Vagina (tissue), 2 donors: ENCODE data around the gene PSME3IP1. TPM values are rescaled to one million over a fixed set of nuclear protein-coding genes. Genes with fewer than 3 reads are reported as not detected.

Experiments
- DNase-seq, 2 donors: peaks; one replicate each; pipeline ENCODE4 v3.0.0-alpha.2; 2017; ENCODE audit errors: extremely low spot score in 2 of 2
- H3K27ac ChIP-seq: fragments of 200-600 bp; sonication (generic); one replicate; pipeline ENCODE4 v1.5.1; 2019
- H3K27me3 ChIP-seq: fragments of 200-600 bp; sonication (generic); one replicate; pipeline ENCODE4 v1.5.1; 2019
- H3K36me3 ChIP-seq, 2 donors: fragments of 200-600 bp; sonication (generic); one replicate each; pipeline ENCODE4 v1.5.1; 2017 to 2019
- H3K4me1 ChIP-seq: fragments of 200-600 bp; sonication (generic); one replicate; pipeline ENCODE4 v1.5.1; 2019
- H3K4me3 ChIP-seq, 2 donors: fragments of 200-600 bp; sonication (generic); 1 replicate in 1 of 2; 2 replicates in 1 of 2; pipeline ENCODE4 v1.5.1; 2016 to 2019
- H3K9me3 ChIP-seq: fragments of 200-600 bp; sonication (generic); one replicate; pipeline ENCODE4 v1.5.1; 2019
- POLR2A ChIP-seq, 2 donors: fragments of 450-650 bp; IDR thresholded peaks; one replicate each; pipeline ENCODE4 v1.6.1; 2017; ENCODE audit warnings: antibody characterized with exemption in 2 of 2, mild to moderate bottlenecking in 2 of 2, moderate library complexity in 2 of 2
- POLR2AphosphoS5 ChIP-seq, 2 donors: sonication (generic); formaldehyde crosslinking; IDR thresholded peaks; one replicate each; pipeline ENCODE4 v1.9.0; 2017; ENCODE audit warnings: antibody characterized with exemption in 2 of 2, mild to moderate bottlenecking in 2 of 2, low read depth in 1 of 2; ENCODE audit not compliant: insufficient read depth in 1 of 2
- intact Hi-C: fragments of 100-400 bp; cut with DNase I; formaldehyde crosslinking; loops from one replicate; pipeline ENCODE4 v1.15.1; 2023
- total RNA-seq: library from RNA; depleted of rRNA; stranded (reverse); fragments of >200 nt; gene quantifications from one replicate; pipeline ENCODE4 v1.2.3, GENCODE V29; 2016
- TF ChIP-seq, protein P1 (sequence below), 3 experiments: fragments of 450-650 bp in 2 of 3; fragments of 200-600 bp in 1 of 3; sonication (generic) in 1 of 3; IDR thresholded peaks; one replicate each; pipeline ENCODE4 v1.5.1; 2017 to 2019; ENCODE audit warnings: antibody characterized with exemption in 3 of 3, mild to moderate bottlenecking in 2 of 3, moderate library complexity in 2 of 3

PSME3IP1 gene
- total RNA-seq, 1 donor from 2014 or later: 70.5 TPM

DNA sequence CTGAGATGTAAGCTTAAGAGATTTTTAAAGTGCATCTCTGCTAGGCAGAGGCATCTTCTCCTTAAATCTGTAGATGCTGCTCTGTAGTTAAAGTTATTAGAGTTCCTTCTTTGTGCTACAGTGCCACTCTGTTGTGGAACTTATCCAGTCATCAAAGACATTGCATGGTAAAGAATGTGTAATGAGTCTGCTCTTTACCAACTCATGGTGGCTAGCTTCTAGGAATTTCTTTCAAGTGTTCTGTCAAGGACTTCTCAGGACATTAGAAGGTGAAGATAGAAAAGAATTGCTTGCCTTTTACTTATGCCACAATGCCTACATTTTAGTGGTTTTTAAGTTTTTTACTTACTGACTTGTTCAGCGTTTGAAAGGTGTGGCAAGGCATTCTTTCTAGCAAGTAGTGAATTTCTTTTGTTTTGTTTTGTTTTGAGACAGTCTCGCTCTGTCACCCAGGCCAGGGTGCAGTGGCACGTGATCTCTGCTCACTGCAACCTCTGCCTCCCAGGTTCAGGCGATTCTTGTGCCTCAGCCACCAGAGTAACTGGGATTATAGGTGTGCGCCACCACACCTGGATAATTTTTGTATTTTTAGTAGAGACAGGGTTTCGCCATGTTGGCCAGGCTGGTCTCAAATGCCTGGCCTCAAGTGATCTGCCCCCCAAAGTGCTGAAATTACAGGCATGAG lies 39.0 kb upstream of the PSME3IP1 start:
- no peak overlapping the region for H3K4me3 ChIP-seq
- intact Hi-C loops: no loop called here
- no peaks in the 10 kb centered on the region for H3K9me3 ChIP-seq
- no peak for DNase-seq
- peaks cover 0 to 79% of the 10 kb centered on the region in 2 donors for H3K36me3 ChIP-seq
- TF ChIP-seq, protein P1, sequence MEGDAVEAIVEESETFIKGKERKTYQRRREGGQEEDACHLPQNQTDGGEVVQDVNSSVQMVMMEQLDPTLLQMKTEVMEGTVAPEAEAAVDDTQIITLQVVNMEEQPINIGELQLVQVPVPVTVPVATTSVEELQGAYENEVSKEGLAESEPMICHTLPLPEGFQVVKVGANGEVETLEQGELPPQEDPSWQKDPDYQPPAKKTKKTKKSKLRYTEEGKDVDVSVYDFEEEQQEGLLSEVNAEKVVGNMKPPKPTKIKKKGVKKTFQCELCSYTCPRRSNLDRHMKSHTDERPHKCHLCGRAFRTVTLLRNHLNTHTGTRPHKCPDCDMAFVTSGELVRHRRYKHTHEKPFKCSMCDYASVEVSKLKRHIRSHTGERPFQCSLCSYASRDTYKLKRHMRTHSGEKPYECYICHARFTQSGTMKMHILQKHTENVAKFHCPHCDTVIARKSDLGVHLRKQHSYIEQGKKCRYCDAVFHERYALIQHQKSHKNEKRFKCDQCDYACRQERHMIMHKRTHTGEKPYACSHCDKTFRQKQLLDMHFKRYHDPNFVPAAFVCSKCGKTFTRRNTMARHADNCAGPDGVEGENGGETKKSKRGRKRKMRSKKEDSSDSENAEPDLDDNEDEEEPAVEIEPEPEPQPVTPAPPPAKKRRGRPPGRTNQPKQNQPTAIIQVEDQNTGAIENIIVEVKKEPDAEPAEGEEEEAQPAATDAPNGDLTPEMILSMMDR (IDR thresholded peaks at IDR 0.05): no peak
- TF ChIP-seq POLR2AphosphoS5 (IDR thresholded peaks at IDR 0.05; ENCODE audit: insufficient read depth in 1 of 2, low read depth in 1 of 2): no peak
- TF ChIP-seq POLR2A (IDR thresholded peaks at IDR 0.05): no peak
- H3K27ac ChIP-seq: no peak overlapping the region
- H3K27me3 ChIP-seq: no peaks in the 10 kb centered on the region
- no peaks in the 10 kb centered on the region for H3K4me1 ChIP-seq

DNA sequence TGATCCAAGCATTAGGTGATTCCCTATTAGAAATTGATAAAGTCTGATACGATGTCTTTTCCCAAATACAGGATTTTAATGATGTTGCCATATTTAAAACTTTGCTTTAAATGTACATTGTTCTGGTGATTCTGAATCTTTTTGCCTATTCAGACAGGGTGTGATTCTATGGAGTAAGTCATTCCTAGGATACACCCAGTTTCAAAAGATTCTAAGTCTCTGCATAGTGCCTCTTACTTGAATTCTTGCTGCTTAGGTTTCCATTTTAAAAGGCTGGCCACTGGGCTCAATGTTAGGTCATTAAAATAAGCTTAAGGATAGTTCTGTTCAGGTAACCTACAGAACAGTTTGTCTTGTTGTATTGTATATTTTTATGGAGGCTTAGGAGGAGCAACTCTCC lies 37.2 kb upstream of the PSME3IP1 start:
- Histone ChIP-seq H3K4me3 (no peak overlapping the region), H3K9me3 (no peaks in the 10 kb centered on the region), H3K36me3 (peaks cover 0 to 68% of the 10 kb centered on the region in 2 donors), H3K4me1 (no peaks in the 10 kb centered on the region), H3K27ac (no peak overlapping the region), H3K27me3 (no peaks in the 10 kb centered on the region)
- intact Hi-C loops: no loop called here
- DNase-seq: no peak
- TF ChIP-seq POLR2AphosphoS5 (IDR thresholded peaks at IDR 0.05; ENCODE audit: insufficient read depth in 1 of 2, low read depth in 1 of 2): no peak
- TF ChIP-seq POLR2A (IDR thresholded peaks at IDR 0.05): no peak
- TF ChIP-seq, protein P1 (IDR thresholded peaks at IDR 0.05): no peak

DNA sequence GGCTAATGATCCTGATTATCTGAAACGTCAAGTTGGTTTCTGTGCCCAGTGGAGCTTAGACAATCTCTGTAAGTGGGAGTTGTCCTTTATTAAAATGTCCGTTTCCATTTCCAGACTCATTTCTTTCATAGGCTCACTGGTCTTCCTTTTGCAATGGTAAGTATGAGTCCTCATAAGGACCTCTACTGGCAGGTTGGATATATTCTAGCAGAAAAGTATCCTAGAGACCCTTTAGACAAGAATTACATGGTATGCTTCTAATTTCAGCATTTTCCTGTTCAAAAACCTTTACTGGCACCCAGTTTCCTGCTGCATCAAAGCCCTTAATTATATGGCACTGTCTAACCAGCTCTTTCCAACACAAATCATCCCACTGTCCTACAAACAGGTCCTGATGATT lies 31.1 kb upstream of the PSME3IP1 start:
- H3K4me1 ChIP-seq: peaks cover 7% of the 10 kb centered on the region
- no peak overlapping the region for H3K4me3 ChIP-seq
- H3K36me3 ChIP-seq: peaks cover 0 to 74% of the 10 kb centered on the region in 2 donors
- DNase-seq: no peak
- TF ChIP-seq POLR2A (IDR thresholded peaks at IDR 0.05) (no peak), POLR2AphosphoS5 (IDR thresholded peaks at IDR 0.05; ENCODE audit: insufficient read depth in 1 of 2, low read depth in 1 of 2) (no peak)
- TF ChIP-seq, protein P1 (IDR thresholded peaks at IDR 0.05): no peak
- no peak overlapping the region for H3K27ac ChIP-seq
- no peaks in the 10 kb centered on the region for H3K27me3 ChIP-seq
- intact Hi-C loops: no loop called here
- no peaks in the 10 kb centered on the region for H3K9me3 ChIP-seq

DNA sequence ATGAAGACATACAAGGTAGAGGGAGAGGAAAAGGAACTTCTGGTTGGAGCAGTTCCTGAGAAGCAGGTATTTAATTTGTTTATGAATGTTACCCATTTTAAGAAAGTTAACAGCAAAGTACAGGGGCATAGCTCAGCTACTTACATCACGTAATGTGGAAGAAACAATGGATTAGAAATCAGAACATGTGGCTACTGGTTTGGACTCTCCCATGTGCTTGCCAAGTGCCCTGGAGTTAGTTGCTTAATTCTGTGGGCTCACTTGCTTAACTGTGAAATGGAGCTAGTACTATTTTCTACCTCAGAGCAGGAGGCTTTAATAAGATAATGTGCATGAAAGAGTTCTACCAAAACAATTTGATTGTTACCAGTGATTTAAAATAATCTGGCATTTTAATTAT lies 27.6 kb upstream of the PSME3IP1 start:
- H3K27me3 ChIP-seq: no peaks in the 10 kb centered on the region
- no peaks in the 10 kb centered on the region for H3K9me3 ChIP-seq
- H3K27ac ChIP-seq: no peak overlapping the region
- peaks cover 7% of the 10 kb centered on the region for H3K4me1 ChIP-seq
- no peak overlapping the region for H3K4me3 ChIP-seq
- intact Hi-C loops: no loop called here
- DNase-seq: no peak
- peaks cover 0 to 87% of the 10 kb centered on the region in 2 donors for H3K36me3 ChIP-seq
- TF ChIP-seq POLR2AphosphoS5 (IDR thresholded peaks at IDR 0.05; ENCODE audit: insufficient read depth in 1 of 2, low read depth in 1 of 2): peak in 1 of 2 donors; percentile 68
- TF ChIP-seq, protein P1 (IDR thresholded peaks at IDR 0.05): no peak

DNA sequence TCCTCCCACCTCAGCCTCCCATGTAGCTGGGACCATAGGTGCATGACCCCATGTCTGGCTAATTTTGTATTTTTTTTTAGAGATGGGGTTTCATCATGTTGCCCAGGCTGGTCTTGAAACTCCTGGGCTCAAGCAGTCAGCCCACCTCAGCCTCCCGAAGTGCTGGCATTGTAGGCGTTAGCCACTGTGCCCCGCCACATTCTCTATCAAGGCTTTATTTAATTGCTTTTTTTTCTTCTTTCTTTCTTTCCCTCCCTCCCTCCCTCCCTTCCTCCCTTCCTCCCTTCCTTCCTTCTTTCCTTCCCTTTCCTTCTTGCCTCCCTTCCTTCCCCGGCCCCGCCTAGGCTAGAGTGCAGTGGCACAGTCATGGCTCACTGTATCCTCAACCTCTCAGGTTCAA lies 23.9 kb upstream of the PSME3IP1 start:
- H3K4me3 ChIP-seq: no peak overlapping the region
- peaks cover 7% of the 10 kb centered on the region for H3K4me1 ChIP-seq
- no peak overlapping the region for H3K27ac ChIP-seq
- H3K27me3 ChIP-seq: no peaks in the 10 kb centered on the region
- no peaks in the 10 kb centered on the region for H3K9me3 ChIP-seq
- TF ChIP-seq, protein P1 (IDR thresholded peaks at IDR 0.05): no peak
- intact Hi-C loops: no loop called here
- DNase-seq: no peak
- peaks cover 0 to 74% of the 10 kb centered on the region in 2 donors for H3K36me3 ChIP-seq
